Body of pancreas (tissue), 4 donors: ENCODE data around the gene WWTR1. TPM values are rescaled to one million over a fixed set of nuclear protein-coding genes. Genes with fewer than 3 reads are reported as not detected.

ENCODE experiments used
- ATAC-seq: fragments of 150-250 bp; one replicate; pipeline ENCODE4 v1.9.1; 2016
- DNase-seq, 4 donors: peaks; one replicate each; pipeline ENCODE4 v3.0.0-alpha.2; 2019
- H3K27ac ChIP-seq, 4 donors: fragments of 200-600 bp; sonication (generic); 1 replicate in 3 of 4; 2 replicates in 1 of 4; pipeline versions ENCODE4 v1.5.1 to v1.6.1; 2016 to 2019; ENCODE audit warnings: mild to moderate bottlenecking in 1 of 4, mixed read lengths in 1 of 4, moderate library complexity in 1 of 4
- H3K27me3 ChIP-seq, 2 donors: fragments of 200-600 bp; sonication (generic); one replicate each; pipeline ENCODE4 v1.6.0; 2016; ENCODE audit warnings: mild to moderate bottlenecking in 1 of 2
- H3K36me3 ChIP-seq, 2 donors: fragments of 200-600 bp; sonication (generic); replicated peaks in 1 of 2; 2 replicates each; pipeline ENCODE4 v1.5.1; 2016; ENCODE audit warnings: low read depth in 2 of 2; ENCODE audit not compliant: insufficient read depth in 1 of 2
- H3K4me1 ChIP-seq: fragments of 200-600 bp; sonication (generic); one replicate; pipeline ENCODE4 v1.6.0; 2016
- H3K4me3 ChIP-seq, 2 donors: fragments of 200-600 bp; sonication (generic); 1 replicate in 1 of 2; 2 replicates in 1 of 2; pipeline ENCODE4 v1.5.1; 2016 to 2019
- H3K9me3 ChIP-seq, 3 donors: fragments of 200-600 bp; sonication (generic); 1 replicate in 2 of 3; 2 replicates in 1 of 3; pipeline ENCODE4 v1.5.1; 2016
- POLR2A ChIP-seq, 3 donors: fragments of 450-650 bp; IDR thresholded peaks; one replicate each; pipeline ENCODE4 v1.6.1; 2016; ENCODE audit warnings: antibody characterized with exemption in 3 of 3, mild to moderate bottlenecking in 2 of 3
- WGBS, 2 donors: methylation state at CpG; one replicate each; pipeline ENCODE4 v1.1.5; 2017; 5-methylcytosine and 5-hydroxymethylcytosine counted together
- intact Hi-C: fragments of 100-400 bp; cut with DNase I; formaldehyde crosslinking; loops from one replicate; pipeline ENCODE4 v1.15.1; 2023
- total RNA-seq, 2 donors: library from RNA; depleted of rRNA; stranded (reverse); fragments of >200 nt; gene quantifications; one replicate each; pipeline ENCODE4 v1.1.0, GENCODE V29; 2016
- TF ChIP-seq, protein P1 (sequence below), 7 experiments: fragments of 450-650 bp in 4 of 7; fragments of 200-600 bp in 3 of 7; sonication (generic) in 3 of 7; IDR thresholded peaks; one replicate each; pipeline ENCODE4 v1.5.1; 2016 to 2019; ENCODE audit warnings: antibody characterized with exemption in 7 of 7

Gene WWTR1
- total RNA-seq, 2 donors from 2014 or later: 46.2 to 64.3 TPM

DNA sequence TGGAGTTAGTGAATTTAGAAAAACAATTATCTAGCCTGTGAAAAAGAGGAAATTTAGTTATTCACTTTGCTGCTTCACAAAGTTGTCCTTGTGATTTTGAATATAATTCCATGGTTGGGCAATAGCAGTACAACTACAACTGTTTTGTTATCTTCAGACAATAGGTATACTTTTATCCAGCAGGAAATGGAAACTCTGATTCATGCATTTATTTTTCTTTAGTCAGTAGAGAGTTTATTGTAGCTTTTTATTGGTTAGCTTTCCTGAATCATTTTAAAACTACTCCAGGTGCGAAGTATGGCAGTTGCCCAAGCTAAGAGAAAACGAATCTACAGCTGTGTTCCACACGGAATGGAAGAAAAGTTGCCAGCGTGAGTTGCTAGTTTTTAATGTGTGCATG is 103.0 kb downstream of the WWTR1 start:
- peak overlapping the region; percentile 18 to 86 (median 72) for H3K27ac ChIP-seq
- peak; percentile 43 for ATAC-seq
- DNase-seq: peak in 1 of 4 donors; percentile 16

DNA sequence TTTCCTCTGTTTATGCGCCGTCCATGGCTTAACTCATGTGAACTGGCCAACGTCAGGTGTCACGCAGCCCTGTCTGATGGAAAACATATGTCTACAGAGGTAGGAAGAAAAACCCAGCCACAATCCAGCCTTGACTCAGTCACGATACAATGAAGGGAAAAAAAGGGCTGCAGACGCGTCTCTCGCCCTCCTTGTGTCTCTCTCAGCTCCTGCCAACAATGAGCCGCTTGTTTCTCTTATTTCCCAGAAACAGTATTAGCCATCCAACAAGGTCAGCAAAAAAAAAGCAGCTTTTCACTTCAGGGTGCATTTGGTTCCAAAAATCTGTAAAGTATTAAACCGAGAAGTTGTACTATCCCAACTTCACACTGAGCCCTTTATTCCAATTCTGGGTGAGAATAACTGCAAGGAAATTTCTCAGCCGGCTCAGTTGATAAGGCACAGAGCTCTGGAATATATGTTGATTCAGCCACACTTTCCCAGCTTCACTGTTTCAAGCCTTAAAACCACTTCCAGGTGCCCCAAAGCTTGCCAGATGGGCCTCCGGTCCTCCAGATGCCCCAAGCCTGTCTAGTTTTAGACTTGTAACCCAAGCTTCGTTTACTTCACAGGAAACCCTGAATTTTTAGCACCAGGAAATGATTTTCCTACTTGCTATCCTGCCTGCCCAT is 103.9 kb downstream of the WWTR1 start:
- Histone ChIP-seq H3K4me1 (peaks cover 41% of the 10 kb centered on the region), H3K27ac (peak overlapping the region; percentile 55 to 86 (median 72)), H3K36me3 (no peaks in the 10 kb centered on the region), H3K4me3 (no peak overlapping the region), H3K9me3 (no peaks in the 10 kb centered on the region), H3K27me3 (no peaks in the 10 kb centered on the region)
- WGBS, 2 donors: 45 to 52% methylated on average over 13 of the region's 13 CpGs
- TF ChIP-seq, protein P1, sequence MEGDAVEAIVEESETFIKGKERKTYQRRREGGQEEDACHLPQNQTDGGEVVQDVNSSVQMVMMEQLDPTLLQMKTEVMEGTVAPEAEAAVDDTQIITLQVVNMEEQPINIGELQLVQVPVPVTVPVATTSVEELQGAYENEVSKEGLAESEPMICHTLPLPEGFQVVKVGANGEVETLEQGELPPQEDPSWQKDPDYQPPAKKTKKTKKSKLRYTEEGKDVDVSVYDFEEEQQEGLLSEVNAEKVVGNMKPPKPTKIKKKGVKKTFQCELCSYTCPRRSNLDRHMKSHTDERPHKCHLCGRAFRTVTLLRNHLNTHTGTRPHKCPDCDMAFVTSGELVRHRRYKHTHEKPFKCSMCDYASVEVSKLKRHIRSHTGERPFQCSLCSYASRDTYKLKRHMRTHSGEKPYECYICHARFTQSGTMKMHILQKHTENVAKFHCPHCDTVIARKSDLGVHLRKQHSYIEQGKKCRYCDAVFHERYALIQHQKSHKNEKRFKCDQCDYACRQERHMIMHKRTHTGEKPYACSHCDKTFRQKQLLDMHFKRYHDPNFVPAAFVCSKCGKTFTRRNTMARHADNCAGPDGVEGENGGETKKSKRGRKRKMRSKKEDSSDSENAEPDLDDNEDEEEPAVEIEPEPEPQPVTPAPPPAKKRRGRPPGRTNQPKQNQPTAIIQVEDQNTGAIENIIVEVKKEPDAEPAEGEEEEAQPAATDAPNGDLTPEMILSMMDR (IDR thresholded peaks at IDR 0.05): no peak
- peak in 2 of 3 donors; percentile 12 to 13 for TF ChIP-seq POLR2A (IDR thresholded peaks at IDR 0.05)
- intact Hi-C loops: no loop called here
- ATAC-seq: peak; percentile 82
- peak in 3 of 4 donors; percentile 39 to 59 (median 39) for DNase-seq

More for the DNA sequence above, 103.0 kb downstream of the WWTR1 start:
- WGBS, 2 donors: 33 to 38% methylated on average over 4 of the region's 4 CpGs
- no peaks in the 10 kb centered on the region for H3K27me3 ChIP-seq
- no peak for TF ChIP-seq POLR2A (IDR thresholded peaks at IDR 0.05)
- TF ChIP-seq, protein P1 (IDR thresholded peaks at IDR 0.05): no peak
- peaks cover 39% of the 10 kb centered on the region for H3K4me1 ChIP-seq
- H3K36me3 ChIP-seq: no peaks in the 10 kb centered on the region
- no peaks in the 10 kb centered on the region for H3K9me3 ChIP-seq
- H3K4me3 ChIP-seq: no peak overlapping the region
- intact Hi-C loops: no loop called here

DNA sequence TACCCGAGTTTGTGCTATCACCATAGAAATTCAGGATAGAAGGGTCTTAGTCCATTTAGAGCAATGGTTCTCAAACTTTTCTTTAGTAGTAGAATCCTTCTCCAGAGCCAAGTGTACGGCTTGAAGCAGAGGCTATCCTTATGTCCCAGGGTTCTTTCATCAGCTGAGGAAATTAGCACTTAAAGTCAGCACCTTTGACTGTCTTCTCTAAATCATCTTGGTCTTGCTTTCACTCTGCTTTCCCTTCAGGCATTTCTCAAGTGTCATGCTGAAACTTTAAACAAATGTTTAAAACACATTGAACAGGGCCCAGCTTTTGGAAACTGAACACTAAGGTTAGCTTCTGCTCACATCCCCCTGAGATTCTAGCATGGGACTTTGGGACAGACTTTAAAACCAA is 105.1 kb downstream of the WWTR1 start:
- TF ChIP-seq, protein P1 (IDR thresholded peaks at IDR 0.05): no peak
- TF ChIP-seq POLR2A (IDR thresholded peaks at IDR 0.05): no peak
- H3K27me3 ChIP-seq: no peaks in the 10 kb centered on the region
- peak overlapping the region; percentile 16 to 86 (median 72) for H3K27ac ChIP-seq
- H3K4me1 ChIP-seq: peaks cover 54% of the 10 kb centered on the region
- intact Hi-C loops: no loop called here
- H3K36me3 ChIP-seq: no peaks in the 10 kb centered on the region
- DNase-seq (no peak), ATAC-seq (no peak)
- H3K4me3 ChIP-seq: no peak overlapping the region
- 69 to 90% methylated on average over 2 of the region's 2 CpGs for WGBS, 2 donors
- no peaks in the 10 kb centered on the region for H3K9me3 ChIP-seq

DNA sequence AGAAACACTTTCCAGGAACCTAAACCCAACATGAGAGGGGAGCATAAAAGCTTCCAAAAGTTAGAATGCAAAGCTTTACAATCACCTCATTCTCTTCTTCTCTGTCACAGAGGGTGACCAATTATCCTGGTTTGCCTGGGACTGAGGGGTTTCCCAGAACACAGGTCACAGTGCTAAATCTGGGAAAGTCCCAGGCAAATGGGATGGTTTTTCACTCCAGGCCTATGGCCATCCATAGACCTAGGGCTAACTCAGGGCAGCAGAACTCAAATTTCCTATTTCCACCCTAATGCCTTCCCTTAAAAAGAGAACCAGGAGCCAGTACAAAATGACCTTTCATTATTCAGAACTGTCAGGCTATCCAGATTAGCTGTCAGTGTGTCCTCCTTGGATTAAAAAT is 106.3 kb downstream of the WWTR1 start:
- peaks cover 64% of the 10 kb centered on the region for H3K4me1 ChIP-seq
- no peak for ATAC-seq
- H3K36me3 ChIP-seq: no peaks in the 10 kb centered on the region
- DNase-seq: no peak
- no peaks in the 10 kb centered on the region for H3K27me3 ChIP-seq
- peak overlapping the region in 2 of 4 donors; percentile 36 to 86 for H3K27ac ChIP-seq
- no peak overlapping the region for H3K4me3 ChIP-seq
- TF ChIP-seq POLR2A (IDR thresholded peaks at IDR 0.05): no peak
- TF ChIP-seq, protein P1 (IDR thresholded peaks at IDR 0.05): no peak
- no peaks in the 10 kb centered on the region for H3K9me3 ChIP-seq
- intact Hi-C loops: no loop called here

DNA sequence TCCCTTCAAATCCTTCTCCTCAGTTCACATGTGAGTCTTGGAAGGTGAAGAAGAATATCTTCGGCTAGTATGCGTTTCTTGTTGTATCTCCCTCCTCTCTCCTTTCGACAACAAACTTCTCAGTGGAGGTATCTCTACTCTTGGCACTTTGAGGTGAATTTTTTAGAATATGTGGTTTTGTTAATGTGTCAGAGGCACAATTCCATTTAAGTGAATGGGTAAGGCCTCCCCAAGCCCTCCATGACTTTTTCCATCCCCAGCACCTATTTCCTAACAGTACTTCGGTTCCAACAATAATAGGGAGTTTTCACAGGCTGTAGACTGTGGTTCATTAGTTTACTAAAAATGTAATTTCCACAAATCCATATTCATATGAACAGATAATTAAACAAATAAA is 109.2 kb downstream of the WWTR1 start:
- H3K9me3 ChIP-seq: no peaks in the 10 kb centered on the region
- 90% methylated on average over 4 of the region's 4 CpGs for WGBS, 2 donors

More for the DNA sequence above, 109.2 kb downstream of the WWTR1 start:
- intact Hi-C loops: no loop called here
- Histone ChIP-seq H3K27me3 (no peaks in the 10 kb centered on the region), H3K27ac (peak overlapping the region; percentile 60 to 86 (median 70)), H3K4me1 (peaks cover 45% of the 10 kb centered on the region), H3K36me3 (no peaks in the 10 kb centered on the region), H3K4me3 (no peak overlapping the region)
- ATAC-seq (no peak), DNase-seq (no peak)
- no peak for TF ChIP-seq POLR2A (IDR thresholded peaks at IDR 0.05)
- TF ChIP-seq, protein P1 (IDR thresholded peaks at IDR 0.05): no peak
